HEK293T (cell line): Measurements from ENCODE around the gene TRMT2A.
A peak's percentile ranks its signal among the peaks of the same experiment; 100 is the strongest.

ENCODE experiments used
- CTCF ChIA-PET: fragments of 350-600 bp; formaldehyde crosslinking; extraction: SDS; loops from one replicate; lab custom pipeline; 2021; ENCODE audit warnings: antibody characterized with exemption, inconsistent platforms; lab: Yijun Ruan, JAX
- POLR2A ChIA-PET: fragments of 350-600 bp; formaldehyde crosslinking; extraction: SDS; loops from one replicate; lab custom pipeline; 2020; ENCODE audit warnings: antibody characterized with exemption, inconsistent platforms; lab: Yijun Ruan, JAX
- DNase-seq: peaks from one replicate; pipeline ENCODE4 v3.0.0; 2012; ENCODE audit warnings: mixed read lengths; ENCODE audit errors: extremely low spot score
- ARNT ChIP-seq: fragments of 450-650 bp; IDR thresholded peaks from 2 replicates; pipeline ENCODE4 v1.6.1; 2017; ENCODE audit warnings: mild to moderate bottlenecking
- BHLHE40 ChIP-seq: fragments of 450-650 bp; IDR thresholded peaks from 2 replicates; pipeline ENCODE4 v1.6.1; 2016; ENCODE audit warnings: mild to moderate bottlenecking, moderate library complexity, borderline replicate concordance
- CTBP1 ChIP-seq: fragments of 450-650 bp; IDR thresholded peaks from 2 replicates; pipeline ENCODE4 v1.6.1; 2016; ENCODE audit warnings: borderline replicate concordance
- ELF4 ChIP-seq: fragments of 450-650 bp; IDR thresholded peaks from 2 replicates; pipeline ENCODE4 v1.6.1; 2017; ENCODE audit warnings: antibody characterized with exemption
- FOXA1 ChIP-seq: fragments of 450-650 bp; IDR thresholded peaks from 2 replicates; pipeline ENCODE4 v1.6.1; 2016; ENCODE audit warnings: mild to moderate bottlenecking
- FOXK2 ChIP-seq: fragments of 450-650 bp; IDR thresholded peaks from 2 replicates; pipeline ENCODE4 v1.6.1; 2016; ENCODE audit warnings: mild to moderate bottlenecking
- FOXM1 ChIP-seq: fragments of 450-650 bp; IDR thresholded peaks from 2 replicates; pipeline ENCODE4 v1.6.1; 2017; ENCODE audit warnings: mild to moderate bottlenecking, borderline replicate concordance
- HDGF ChIP-seq: fragments of 450-650 bp; IDR thresholded peaks from 2 replicates; pipeline ENCODE4 v1.6.1; 2017; ENCODE audit warnings: antibody characterized with exemption, borderline replicate concordance
- L3MBTL2 ChIP-seq: fragments of 450-650 bp; conservative IDR thresholded peaks from 2 replicates; pipeline ENCODE4 v1.6.1; 2016; ENCODE audit warnings: mild to moderate bottlenecking
- LEF1 ChIP-seq: fragments of 450-650 bp; IDR thresholded peaks from 2 replicates; pipeline ENCODE4 v1.6.1; 2017; ENCODE audit warnings: mild to moderate bottlenecking, borderline replicate concordance
- NFRKB ChIP-seq: fragments of 450-650 bp; IDR thresholded peaks from 2 replicates; pipeline ENCODE4 v1.6.1; 2016; ENCODE audit warnings: mild to moderate bottlenecking, moderate library complexity
- PKNOX1 ChIP-seq: fragments of 450-650 bp; IDR thresholded peaks from 2 replicates; pipeline ENCODE4 v1.6.1; 2016
- SP1 ChIP-seq: fragments of 450-650 bp; IDR thresholded peaks from 2 replicates; pipeline ENCODE4 v1.6.1; 2017
- SUZ12 ChIP-seq: fragments of 450-650 bp; IDR thresholded peaks from 2 replicates; pipeline ENCODE4 v1.6.1; 2016; ENCODE audit warnings: mild to moderate bottlenecking
- TARDBP ChIP-seq: fragments of 450-650 bp; IDR thresholded peaks from 2 replicates; pipeline ENCODE4 v1.6.1; 2016
- ZNF384 ChIP-seq: fragments of 450-650 bp; IDR thresholded peaks from 2 replicates; pipeline ENCODE4 v1.6.1; 2016

TRMT2A gene

GRCh38 chr22:20138868-20139267 lies 21.8 kb upstream of the TRMT2A start:
- ChIA-PET CTCF (no interaction called here), POLR2A (no interaction called here)
- TF ChIP-seq BHLHE40 (no peak), HDGF (no peak), FOXK2 (no peak), FOXA1 (no peak), ARNT (no peak), CTBP1 (no peak), SP1 (no peak), ELF4 (no peak), SUZ12 (no peak), LEF1 (no peak), TARDBP (no peak), FOXM1 (no peak), L3MBTL2 (no peak), NFRKB (no peak), ZNF384 (no peak), PKNOX1 (no peak)
- DNase-seq, result no peak

- no peak for TF ChIP-seq FOXM1
- TF ChIP-seq TARDBP, result no peak
- no peak for TF ChIP-seq SP1
- ChIA-PET POLR2A (no interaction called here), CTCF (interaction anchor here (0.7 kb wide), 1 partner anchor 261 kb away, joined by 3 read pairs; no protein-coding TSS in a partner anchor)
- no peak for DNase-seq
These were observed 21.4 kb upstream of the TRMT2A start for GRCh38 chr22:20138417-20138738.

GRCh38 chr22:20137671-20138416 lies 20.8 kb upstream of the TRMT2A start:
- ChIA-PET POLR2A (no interaction called here), CTCF (interaction anchor here (0.7 kb wide), 1 partner anchor 261 kb away, joined by 3 read pairs; no protein-coding TSS in a partner anchor)
- DNase-seq, result no peak
- TF ChIP-seq SUZ12, result no peak
- TF ChIP-seq TARDBP, result no peak
- TF ChIP-seq ELF4, result no peak
- TF ChIP-seq SP1, result no peak
- TF ChIP-seq ARNT, result no peak
- TF ChIP-seq NFRKB, result no peak
- no peak for TF ChIP-seq PKNOX1
- no peak for TF ChIP-seq CTBP1
- TF ChIP-seq L3MBTL2, result no peak
- TF ChIP-seq FOXM1, result no peak
- TF ChIP-seq FOXK2, result no peak
- TF ChIP-seq FOXA1, result no peak

GRCh38 chr22:20137113-20137512 lies 20.1 kb upstream of the TRMT2A start:
- ChIA-PET CTCF (no interaction called here), POLR2A (no interaction called here)
- TF ChIP-seq CTBP1 (no peak), FOXK2 (no peak), PKNOX1 (no peak), ARNT (no peak), FOXA1 (no peak), FOXM1 (no peak), ZNF384 (no peak), HDGF (peak; percentile 35; the same call in 1 of the 2 replicates)
- no peak for DNase-seq

- CTCF ChIA-PET, result no interaction called here
- DNase-seq, result no peak
- TF ChIP-seq FOXA1 (no peak), L3MBTL2 (no peak), ARNT (no peak), FOXK2 (no peak), CTBP1 (no peak), TARDBP (no peak), SUZ12 (no peak), ZNF384 (no peak)
- POLR2A ChIA-PET, result no interaction called here
These were observed 19.5 kb upstream of the TRMT2A start for GRCh38 chr22:20136603-20136873.

- DNase-seq, result no peak
- CTCF ChIA-PET, result no interaction called here
- TF ChIP-seq L3MBTL2, result no peak
- TF ChIP-seq FOXK2, result no peak
- TF ChIP-seq BHLHE40, result no peak
- TF ChIP-seq FOXA1, result no peak
- no peak for TF ChIP-seq HDGF
- no peak for TF ChIP-seq PKNOX1
- TF ChIP-seq FOXM1, result no peak
- TF ChIP-seq ARNT, result no peak
- TF ChIP-seq CTBP1, result no peak
- no peak for TF ChIP-seq ZNF384
- TF ChIP-seq SP1, result no peak
- no peak for TF ChIP-seq NFRKB
- no peak for TF ChIP-seq TARDBP
- TF ChIP-seq LEF1, result no peak
- no peak for TF ChIP-seq ELF4
- TF ChIP-seq SUZ12, result no peak
- POLR2A ChIA-PET, result no interaction called here
These were observed 19.0 kb upstream of the TRMT2A start for GRCh38 chr22:20135806-20136602.
